AG04449 (cell line): ENCODE measurements around the gene CRAT.
A peak's percentile ranks its signal among the peaks of the same experiment; 100 is the strongest.

ENCODE experiments used
- CTCF ChIA-PET: fragments of 350-600 bp; formaldehyde crosslinking; extraction: SDS; loops from one replicate; lab custom pipeline; 2021; ENCODE audit warnings: antibody characterized with exemption; lab: Yijun Ruan, JAX
- POLR2A ChIA-PET: fragments of 400-600, 350-600 bp; formaldehyde crosslinking; extraction: SDS; loops from one replicate; lab custom pipeline; 2020; ENCODE audit warnings: antibody characterized with exemption, inconsistent platforms; lab: Yijun Ruan, JAX
- DNase-seq: peaks from one replicate; pipeline ENCODE4 v3.0.0-alpha.2; 2010; ENCODE audit warnings: low read depth, low spot score
- H3K4me3 ChIP-seq: 2 replicates; pipeline ENCODE4 v1.5.1; 2011; ENCODE audit warnings: low read depth, mild to moderate bottlenecking, control low read depth, low read length
- CTCF ChIP-seq: IDR thresholded peaks from one replicate; pipeline ENCODE4 v1.5.1; 2011; ENCODE audit warnings: mild to moderate bottlenecking, moderate library complexity, low read length, control low read depth, inconsistent platforms; ENCODE audit not compliant: insufficient read depth; ENCODE audit errors: missing control alignments

CRAT gene

GRCh38 chr9:129145316-129145715 lies 34.7 kb upstream of the CRAT start:
- no peak for DNase-seq
- no peak for TF ChIP-seq CTCF
- no peak overlapping the region for H3K4me3 ChIP-seq
- ChIA-PET CTCF (interaction anchor here (1.3 to 18.3 kb wide), 5 partner anchors 13 to 479 kb away, joined by 3 to 345 read pairs (median 16); partner anchors contain the start of gene IER5L), POLR2A (interaction anchor here (1.6 to 11.6 kb wide), 4 partner anchors 21 to 351 kb away, joined by 5 to 233 read pairs (median 8); partner anchors contain the start of gene IER5L)

GRCh38 chr9:129143031-129143927 lies 32.7 kb upstream of the CRAT start:
- TF ChIP-seq CTCF: peak; percentile 99
- peak overlapping the region; percentile 37 for H3K4me3 ChIP-seq
- CTCF ChIA-PET: interaction anchor here (0.5 to 24.0 kb wide), 55 partner anchors 9 to 552 kb away, joined by 3 to 735 read pairs (median 5); partner anchors contain the start of genes C9orf50, IER5L and NTMT1
- POLR2A ChIA-PET: interaction anchor here (0.6 to 11.6 kb wide), 16 partner anchors 9 to 484 kb away, joined by 3 to 233 read pairs (median 3); partner anchors contain the start of genes IER5L and NTMT1
- peak; percentile 64 for DNase-seq

GRCh38 chr9:129142138-129142935 lies 31.7 kb upstream of the CRAT start:
- no peak for TF ChIP-seq CTCF
- no peak for DNase-seq
- ChIA-PET POLR2A (interaction anchor here (0.6 to 11.6 kb wide), 18 partner anchors 10 to 485 kb away, joined by 3 to 233 read pairs (median 3); partner anchors contain the start of genes IER5L and NTMT1), CTCF (interaction anchor here (0.5 to 24.0 kb wide), 61 partner anchors 10 to 553 kb away, joined by 3 to 735 read pairs (median 4); partner anchors contain the start of genes C9orf50, IER5L and NTMT1)
- peak overlapping the region; percentile 29 for H3K4me3 ChIP-seq

GRCh38 chr9:129141066-129142041 lies 30.8 kb upstream of the CRAT start:
- ChIA-PET POLR2A (interaction anchor here (1.0 to 11.6 kb wide), 11 partner anchors 33 to 485 kb away, joined by 3 to 233 read pairs (median 13); partner anchors contain the start of genes IER5L and NTMT1), CTCF (interaction anchor here (0.7 to 24.0 kb wide), 27 partner anchors 9 to 500 kb away, joined by 3 to 735 read pairs (median 10); partner anchors contain the start of genes C9orf50, IER5L and NTMT1)
- no peak for TF ChIP-seq CTCF
- peak; percentile 83 for DNase-seq
- H3K4me3 ChIP-seq: peak overlapping the region; percentile 36
